ENCODE data around the gene NFKBIL1. TPM values are rescaled to one million over a fixed set of nuclear protein-coding genes. Genes with fewer than 3 reads are reported as not detected.
"Not testable (repeated sequence)": the region's sequence is repeated elsewhere in the genome, so short reads cannot be mapped to it uniquely, and the experiment has no call there.

The NFKBIL1 gene
- total RNA-seq, 4 donors from 2014 or later: 7.8 to 25.2 (median 16.7) TPM

DNA sequence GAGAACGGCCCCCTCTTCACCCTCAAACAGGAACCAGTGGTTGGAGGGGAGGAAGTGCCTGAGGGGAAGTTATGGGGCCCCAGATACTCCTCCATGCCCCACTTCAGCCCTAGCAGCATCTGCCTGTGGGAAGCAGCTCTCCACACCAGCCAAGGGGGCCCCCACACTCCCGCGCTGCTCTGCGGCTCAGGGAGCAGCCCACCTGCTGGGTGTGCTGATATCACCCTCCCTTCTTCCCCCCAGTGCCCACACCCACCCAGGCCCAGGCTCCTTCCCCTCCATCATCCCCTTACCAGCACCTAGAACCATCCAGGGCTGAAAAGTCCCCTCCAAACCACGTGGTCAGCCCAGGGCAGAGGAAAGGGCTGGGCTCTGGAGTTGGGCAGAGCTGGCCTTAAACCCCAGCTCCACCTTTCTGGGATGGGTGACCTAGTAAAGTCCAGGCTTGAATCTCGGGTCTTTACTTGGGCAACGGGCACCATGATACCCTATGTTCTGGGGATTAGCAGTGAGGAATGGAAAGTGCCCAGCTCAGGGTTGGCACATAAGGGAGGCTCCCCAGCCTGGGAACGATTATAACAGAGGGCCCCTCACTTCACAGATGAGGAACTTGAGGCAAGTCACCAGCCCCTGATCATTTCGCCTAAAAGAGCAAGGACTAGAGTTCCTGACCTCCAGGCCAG lies 39.3 kb downstream of the NFKBIL1 start:
- H3K27me3 ChIP-seq: peaks cover 0 to 25% (median 0%) of the 10 kb centered on the region in 4 donors
- no peaks in the 10 kb centered on the region for H3K36me3 ChIP-seq
- H3K27ac ChIP-seq: peak overlapping the region in 2 of 4 donors; percentile 49 to 64
- TF ChIP-seq CTCF (IDR thresholded peaks at IDR 0.05): no peak
- no peak for TF ChIP-seq POLR2A (IDR thresholded peaks at IDR 0.05)
- intact Hi-C loops (cut with DNase I): no loop called here
- no peaks in the 10 kb centered on the region for H3K9me3 ChIP-seq
- WGBS, 2 donors: 60 to 64% methylated on average over 3 to 5 of the region's 9 CpGs
- peak overlapping the region in 1 of 4 donors; percentile 12 for H3K4me3 ChIP-seq
- peaks cover under 1 to 32% (median 15%) of the 10 kb centered on the region in 3 donors for H3K4me1 ChIP-seq
- no peak for DNase-seq

- Histone ChIP-seq H3K27ac (peak overlapping the region in 2 of 4 donors; percentile 2 to 39), H3K36me3 (no peaks in the 10 kb centered on the region), H3K9me3 (no peaks in the 10 kb centered on the region), H3K4me3 (peak overlapping the region in 1 of 4 donors; percentile 8), H3K27me3 (peaks cover 0 to 21% (median 0%) of the 10 kb centered on the region in 4 donors), H3K4me1 (peaks cover 0 to 21% (median 5%) of the 10 kb centered on the region in 3 donors)
- TF ChIP-seq POLR2A (IDR thresholded peaks at IDR 0.05): no peak
- intact Hi-C loops (cut with DNase I): no loop called here
- DNase-seq: no peak
- 61 to 72% methylated on average over 8 to 9 of the region's 12 CpGs for WGBS, 2 donors
Measured at GRCh38 chr6:31587791-31588777, 40.7 kb downstream of the NFKBIL1 start.

- no peak for DNase-seq
- no peaks in the 10 kb centered on the region for H3K9me3 ChIP-seq
- H3K4me1 ChIP-seq: peaks cover 0 to 21% (median 5%) of the 10 kb centered on the region in 3 donors
- intact Hi-C loops (cut with DNase I): no loop called here
- 44 to 65% methylated on average over 3 to 5 of the region's 9 CpGs for WGBS, 2 donors
- H3K4me3 ChIP-seq: no peak overlapping the region
- H3K27ac ChIP-seq: no peak overlapping the region
- TF ChIP-seq POLR2A (IDR thresholded peaks at IDR 0.05): no peak
- peaks cover 0 to 21% (median 0%) of the 10 kb centered on the region in 4 donors for H3K27me3 ChIP-seq
- no peaks in the 10 kb centered on the region for H3K36me3 ChIP-seq
Measured at GRCh38 chr6:31588871-31589650, 41.7 kb downstream of the NFKBIL1 start.

DNA sequence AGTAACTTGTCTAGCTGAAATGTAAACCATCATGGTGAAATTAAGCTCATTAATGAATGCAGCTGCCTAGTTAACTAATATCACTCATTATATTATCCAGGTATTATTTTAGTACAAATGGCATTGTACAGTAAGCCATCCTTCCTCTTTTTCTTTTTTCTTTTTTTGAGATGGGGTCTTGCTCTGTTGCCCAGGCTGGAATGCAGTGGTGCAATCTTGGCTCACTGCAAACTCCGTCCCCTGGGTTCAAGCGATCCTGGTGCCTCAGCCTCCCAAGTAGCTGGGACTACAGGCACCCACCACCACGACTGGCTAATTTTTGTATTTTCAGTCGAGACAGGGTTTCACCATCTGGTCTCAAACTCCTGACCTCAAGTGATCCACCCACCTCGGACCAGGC lies 43.3 kb downstream of the NFKBIL1 start:
- intact Hi-C loops (cut with DNase I): loop anchor here (5.0 kb wide), 1 partner anchor 33 kb away; no protein-coding TSS in a partner anchor
- DNase-seq, H3K27ac ChIP-seq, H3K4me3 ChIP-seq, H3K9me3 ChIP-seq, H3K36me3 ChIP-seq: not testable (repeated sequence)
- peaks cover 0 to 21% (median 0%) of the 10 kb centered on the region in 4 donors for H3K27me3 ChIP-seq
- peaks cover 0 to 18% (median 3%) of the 10 kb centered on the region in 3 donors for H3K4me1 ChIP-seq
- WGBS, 2 donors: 67 to 76% methylated on average over 5 of the region's 5 CpGs

DNA sequence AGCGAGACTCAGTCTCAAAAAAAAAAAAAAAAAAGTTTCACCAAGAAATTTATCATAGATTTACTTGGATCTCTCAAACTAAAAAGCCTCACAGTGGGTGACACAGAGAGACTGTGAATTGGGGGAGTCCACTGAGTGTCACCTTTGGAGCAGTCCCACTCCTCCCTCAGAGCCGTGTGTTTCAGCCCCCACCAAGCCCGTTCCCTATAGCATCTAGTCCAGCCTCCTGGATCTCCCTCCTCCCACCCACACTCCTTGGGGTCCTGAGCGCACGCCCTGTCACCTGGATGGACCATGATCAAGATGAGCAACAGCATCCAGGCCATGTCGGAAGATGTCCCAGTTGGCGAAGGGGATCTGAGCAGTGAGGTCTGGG lies 45.0 kb downstream of the NFKBIL1 start:
- no peak for DNase-seq
- Histone ChIP-seq H3K27ac (no peak overlapping the region), H3K27me3 (peaks cover 0 to 9% (median 0%) of the 10 kb centered on the region in 4 donors), H3K9me3 (no peaks in the 10 kb centered on the region), H3K4me3 (no peak overlapping the region), H3K4me1 (peaks cover 0 to 3% (median 0%) of the 10 kb centered on the region in 3 donors), H3K36me3 (no peaks in the 10 kb centered on the region)
- intact Hi-C loops (cut with DNase I): loop anchor here (5.0 kb wide), 1 partner anchor 35 kb away; no protein-coding TSS in a partner anchor
- TF ChIP-seq POLR2A (IDR thresholded peaks at IDR 0.05) (no peak), CTCF (IDR thresholded peaks at IDR 0.05) (no peak)
- WGBS, 2 donors: 78 to 86% methylated on average over 5 to 7 of the region's 7 CpGs

- 15 to 23% methylated on average over 2 of the region's 2 CpGs for WGBS, 2 donors
- DNase-seq: no peak
- peak in 5 of 6 experiments; percentile 12 to 39 (median 38) for TF ChIP-seq CTCF (IDR thresholded peaks at IDR 0.05)
- no peak for TF ChIP-seq POLR2A (IDR thresholded peaks at IDR 0.05)
- Histone ChIP-seq H3K9me3 (no peaks in the 10 kb centered on the region), H3K4me1 (peaks cover 0 to 7% (median 0%) of the 10 kb centered on the region in 3 donors), H3K4me3 (no peak overlapping the region), H3K36me3 (no peaks in the 10 kb centered on the region), H3K27ac (no peak overlapping the region), H3K27me3 (no peaks in the 10 kb centered on the region)
- intact Hi-C loops (cut with DNase I): no loop called here
Measured at GRCh38 chr6:31597006-31597405, 49.6 kb downstream of the NFKBIL1 start.
